Nephron progenitor cell (in vitro differentiated cells): ENCODE results near the gene GSE1.

Experiments
- DNase-seq: peaks from one replicate; pipeline ENCODE4 v3.0.0; 2021
- H3K27ac Mint-ChIP-seq: 2 replicates; pipeline ENCODE4 v1.8.0; 2021; ENCODE audit warnings: mild to moderate bottlenecking, moderate library complexity, mixed read lengths
- H3K27me3 Mint-ChIP-seq: 2 replicates; pipeline ENCODE4 v1.8.0; 2021; ENCODE audit warnings: mild to moderate bottlenecking, low read depth, mixed read lengths; ENCODE audit not compliant: poor library complexity
- H3K36me3 Mint-ChIP-seq: 2 replicates; pipeline ENCODE4 v1.8.0; 2021; ENCODE audit warnings: low read depth, mixed read lengths
- H3K4me1 Mint-ChIP-seq: 2 replicates; pipeline ENCODE4 v1.8.0; 2021; ENCODE audit warnings: mixed read lengths
- H3K4me3 Mint-ChIP-seq: 2 replicates; pipeline ENCODE4 v1.8.0; 2021; ENCODE audit warnings: mild to moderate bottlenecking, moderate library complexity, mixed read lengths
- H3K9me3 Mint-ChIP-seq: 2 replicates; pipeline ENCODE4 v1.8.0; 2021; ENCODE audit warnings: mild to moderate bottlenecking, moderate library complexity, mixed read lengths
- TF ChIP-seq, protein P1 (sequence below): fragments of 200-600 bp; sonication (generic); IDR thresholded peaks from 2 replicates; pipeline ENCODE4 v1.5.0; 2021; ENCODE audit warnings: antibody characterized with exemption

The GSE1 gene

DNA sequence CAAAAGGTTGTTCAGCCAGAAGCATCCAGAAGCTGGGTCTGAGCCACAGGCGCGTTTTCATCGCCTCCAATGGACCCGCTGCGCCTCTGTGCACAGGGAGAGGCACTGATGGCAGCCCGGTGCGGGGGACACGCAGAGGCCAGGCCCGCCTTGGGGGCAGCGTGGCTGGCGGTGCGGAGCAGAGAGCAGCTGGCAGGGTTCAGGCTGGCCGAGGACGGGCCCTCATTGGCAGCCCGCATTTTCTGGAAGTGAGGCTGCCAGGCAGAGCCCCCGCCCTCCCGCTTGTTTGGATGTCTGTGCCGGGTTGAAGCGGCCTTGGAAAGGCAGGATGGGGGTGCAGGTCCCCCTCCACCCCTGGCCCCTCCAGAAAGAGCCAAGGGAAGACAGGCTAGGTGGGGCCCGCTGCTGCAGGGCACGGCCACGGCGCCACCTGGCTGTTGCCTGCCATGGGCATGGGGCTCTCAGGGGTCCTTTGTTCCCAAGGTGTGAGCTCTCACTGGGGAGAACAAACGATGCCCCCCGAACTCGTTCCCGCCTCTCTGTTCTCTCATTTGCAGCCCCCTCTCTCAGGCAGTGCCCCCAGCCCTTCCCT lies 18.8 kb downstream of the GSE1 start:
- Mint-ChIP-seq H3K36me3 (peaks cover 24% of the 10 kb centered on the region), H3K9me3 (peaks cover 16% of the 10 kb centered on the region), H3K27me3 (peaks cover 11% of the 10 kb centered on the region), H3K4me1 (peaks cover 34% of the 10 kb centered on the region), H3K4me3 (no peak overlapping the region), H3K27ac (no peak overlapping the region)
- TF ChIP-seq, protein P1, sequence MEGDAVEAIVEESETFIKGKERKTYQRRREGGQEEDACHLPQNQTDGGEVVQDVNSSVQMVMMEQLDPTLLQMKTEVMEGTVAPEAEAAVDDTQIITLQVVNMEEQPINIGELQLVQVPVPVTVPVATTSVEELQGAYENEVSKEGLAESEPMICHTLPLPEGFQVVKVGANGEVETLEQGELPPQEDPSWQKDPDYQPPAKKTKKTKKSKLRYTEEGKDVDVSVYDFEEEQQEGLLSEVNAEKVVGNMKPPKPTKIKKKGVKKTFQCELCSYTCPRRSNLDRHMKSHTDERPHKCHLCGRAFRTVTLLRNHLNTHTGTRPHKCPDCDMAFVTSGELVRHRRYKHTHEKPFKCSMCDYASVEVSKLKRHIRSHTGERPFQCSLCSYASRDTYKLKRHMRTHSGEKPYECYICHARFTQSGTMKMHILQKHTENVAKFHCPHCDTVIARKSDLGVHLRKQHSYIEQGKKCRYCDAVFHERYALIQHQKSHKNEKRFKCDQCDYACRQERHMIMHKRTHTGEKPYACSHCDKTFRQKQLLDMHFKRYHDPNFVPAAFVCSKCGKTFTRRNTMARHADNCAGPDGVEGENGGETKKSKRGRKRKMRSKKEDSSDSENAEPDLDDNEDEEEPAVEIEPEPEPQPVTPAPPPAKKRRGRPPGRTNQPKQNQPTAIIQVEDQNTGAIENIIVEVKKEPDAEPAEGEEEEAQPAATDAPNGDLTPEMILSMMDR, result no peak
- no peak for DNase-seq

DNA sequence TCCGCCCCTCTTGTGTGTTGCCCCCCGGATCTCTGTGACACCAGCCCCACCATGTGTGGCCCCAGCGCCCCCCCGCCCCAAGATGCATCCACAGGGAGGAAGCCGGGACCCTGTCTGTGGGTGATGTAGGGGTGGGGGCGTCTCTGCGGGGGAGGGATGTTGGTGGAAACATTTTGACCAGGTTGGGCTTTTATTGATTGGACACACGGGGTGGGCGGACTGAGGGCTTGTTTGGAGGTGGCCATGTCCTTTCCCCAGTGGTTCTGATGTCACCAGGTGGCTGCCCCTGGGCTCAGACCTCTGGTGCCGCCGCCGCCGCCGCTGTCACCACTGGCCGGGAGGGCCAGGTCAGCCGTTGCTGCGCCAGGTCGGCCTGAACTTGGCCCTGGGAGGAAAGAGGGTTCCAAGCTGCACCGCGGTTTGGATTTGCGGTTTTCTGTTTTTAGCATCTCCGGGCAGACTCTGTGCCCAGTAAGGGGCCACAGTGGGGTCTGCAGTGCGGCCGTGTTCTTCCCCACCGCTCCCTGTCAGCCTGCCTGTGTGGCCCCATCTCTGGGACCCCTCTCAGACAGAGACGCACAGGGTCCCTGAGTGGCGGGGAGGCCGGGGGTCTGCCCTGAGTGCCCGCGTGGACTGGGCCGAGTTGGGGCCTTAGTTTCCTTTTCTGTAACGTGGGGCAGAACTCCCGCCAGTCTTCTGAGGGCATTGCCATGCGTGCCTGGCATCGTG lies 19.8 kb downstream of the GSE1 start:
- Mint-ChIP-seq H3K27ac (no peak overlapping the region), H3K4me1 (peaks cover 28% of the 10 kb centered on the region), H3K36me3 (peaks cover 24% of the 10 kb centered on the region), H3K27me3 (peaks cover 8% of the 10 kb centered on the region), H3K9me3 (peaks cover 16% of the 10 kb centered on the region), H3K4me3 (no peak overlapping the region)
- DNase-seq, result no peak
- TF ChIP-seq, protein P1, result no peak

DNA sequence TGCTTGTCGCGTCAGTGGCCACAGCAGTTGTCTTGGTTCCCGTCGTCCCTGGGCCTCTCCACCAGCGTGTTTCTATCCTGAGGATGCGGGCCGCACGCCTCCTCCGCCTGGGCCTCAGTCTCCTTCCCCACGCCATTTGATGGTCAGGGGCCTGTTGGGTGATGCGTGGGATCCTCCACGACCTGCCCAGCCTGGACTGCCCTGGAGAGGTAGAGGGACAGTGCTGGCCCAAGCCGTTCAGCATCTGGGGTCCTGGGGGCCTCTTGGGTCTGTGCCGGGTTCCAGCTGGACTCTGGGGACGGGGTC lies 20.3 kb downstream of the GSE1 start:
- Mint-ChIP-seq H3K4me3 (no peak overlapping the region), H3K9me3 (peaks cover 16% of the 10 kb centered on the region)
- no peak for DNase-seq

DNA sequence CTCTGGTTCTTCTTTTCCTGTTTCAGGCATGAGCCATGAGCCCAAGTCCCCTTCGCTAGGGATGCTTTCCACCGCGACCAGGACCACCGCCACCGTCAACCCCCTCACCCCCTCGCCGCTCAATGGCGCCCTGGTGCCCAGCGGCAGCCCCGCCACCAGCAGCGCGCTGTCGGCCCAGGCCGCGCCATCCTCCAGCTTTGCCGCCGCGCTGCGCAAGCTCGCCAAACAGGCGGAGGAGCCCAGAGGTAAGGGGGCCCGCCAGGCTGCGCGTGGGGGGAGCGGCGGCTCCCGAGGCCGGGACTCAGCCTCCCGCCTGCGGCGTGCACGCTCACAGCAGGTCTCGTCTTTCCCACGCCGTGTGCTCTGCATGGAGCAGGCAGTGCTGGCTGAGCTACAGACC lies 20.8 kb downstream of the GSE1 start:
- TF ChIP-seq, protein P1, result no peak
- Mint-ChIP-seq H3K27ac (no peak overlapping the region), H3K4me3 (no peak overlapping the region), H3K9me3 (peaks cover 12% of the 10 kb centered on the region), H3K27me3 (peaks cover 4% of the 10 kb centered on the region), H3K36me3 (peaks cover 18% of the 10 kb centered on the region), H3K4me1 (peaks cover 32% of the 10 kb centered on the region)
- DNase-seq, result no peak

More for the DNA sequence above, 20.3 kb downstream of the GSE1 start:
- Mint-ChIP-seq H3K27ac (no peak overlapping the region), H3K4me1 (peaks cover 32% of the 10 kb centered on the region), H3K27me3 (peaks cover 8% of the 10 kb centered on the region), H3K36me3 (peaks cover 23% of the 10 kb centered on the region)
- TF ChIP-seq, protein P1, result no peak

DNA sequence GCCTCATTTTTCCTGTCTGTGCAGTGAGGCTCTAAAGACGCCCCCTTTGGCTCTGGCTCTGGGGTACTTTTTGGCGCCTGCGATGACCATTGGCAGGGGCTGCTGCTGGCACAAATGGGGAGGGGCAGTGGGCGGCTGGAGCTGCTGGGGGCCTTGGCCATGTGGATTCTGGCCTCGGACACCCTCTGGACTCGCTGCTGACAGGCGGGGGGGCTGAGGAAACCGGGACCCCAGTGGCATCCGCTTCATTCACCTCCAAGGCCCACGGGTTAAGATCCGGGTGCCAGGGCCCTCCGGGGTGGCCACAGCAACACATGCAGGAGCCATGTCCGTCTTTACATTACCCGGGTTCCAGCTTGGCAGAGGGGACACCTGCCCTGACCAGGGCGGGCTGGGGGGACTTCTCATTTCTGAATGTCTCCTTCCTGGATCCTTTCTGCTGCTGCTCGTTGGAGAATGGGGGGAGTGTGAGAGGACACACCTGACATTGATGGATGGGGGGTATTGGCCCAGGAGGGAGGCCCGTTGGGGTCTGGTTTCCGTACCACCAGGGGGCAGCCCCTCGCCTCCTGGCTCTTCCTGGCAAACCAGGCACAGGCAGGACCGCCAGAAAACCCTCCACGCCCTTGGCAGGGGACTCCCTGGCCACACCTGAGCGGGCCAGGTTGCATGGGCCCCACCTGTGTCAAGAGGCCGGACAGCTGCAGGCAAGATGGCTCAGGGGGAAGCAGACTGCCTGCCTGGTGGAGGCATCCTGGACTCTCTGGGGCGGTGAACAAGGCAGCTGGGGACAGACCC lies 21.8 kb downstream of the GSE1 start:
- Mint-ChIP-seq H3K4me3 (no peak overlapping the region), H3K27me3 (no peaks in the 10 kb centered on the region), H3K27ac (no peak overlapping the region), H3K9me3 (peaks cover 3% of the 10 kb centered on the region), H3K4me1 (peaks cover 35% of the 10 kb centered on the region), H3K36me3 (peaks cover 7% of the 10 kb centered on the region)
- peak; percentile 74 for DNase-seq
- TF ChIP-seq, protein P1, result peak; percentile 47
